GM21367 (cell line): ENCODE results near the gene RIOK1.
"Not testable (repeated sequence)": the region's sequence is repeated elsewhere in the genome, so short reads cannot be mapped to it uniquely, and the experiment has no call there.

ENCODE experiments used
- ATAC-seq: cut with Tn5 transposase; IDR thresholded peaks from one replicate; pipeline ENCODE4 v1.9.1; 2021; ENCODE audit not compliant: unreplicated experiment

Gene RIOK1

DNA sequence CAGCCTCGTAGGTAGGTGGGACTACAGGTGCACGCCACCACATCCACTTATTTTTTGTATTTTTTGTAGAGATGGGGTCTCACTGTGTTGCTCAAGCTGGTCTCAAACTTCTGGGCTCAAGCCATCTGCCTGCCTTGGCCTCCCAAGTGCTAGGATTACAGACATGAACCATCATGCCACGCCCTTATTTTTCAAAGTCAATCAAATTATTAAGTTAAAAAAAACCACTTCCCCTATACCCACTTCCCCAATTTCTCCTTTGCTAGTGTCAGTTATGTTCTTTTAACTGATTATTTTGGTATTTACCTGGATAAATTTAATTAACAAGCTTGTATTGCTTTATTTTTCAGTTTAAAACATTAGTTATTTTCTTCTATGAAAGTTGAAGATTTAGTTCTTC lies 49.6 kb downstream of the RIOK1 start:
- ATAC-seq: no peak

DNA sequence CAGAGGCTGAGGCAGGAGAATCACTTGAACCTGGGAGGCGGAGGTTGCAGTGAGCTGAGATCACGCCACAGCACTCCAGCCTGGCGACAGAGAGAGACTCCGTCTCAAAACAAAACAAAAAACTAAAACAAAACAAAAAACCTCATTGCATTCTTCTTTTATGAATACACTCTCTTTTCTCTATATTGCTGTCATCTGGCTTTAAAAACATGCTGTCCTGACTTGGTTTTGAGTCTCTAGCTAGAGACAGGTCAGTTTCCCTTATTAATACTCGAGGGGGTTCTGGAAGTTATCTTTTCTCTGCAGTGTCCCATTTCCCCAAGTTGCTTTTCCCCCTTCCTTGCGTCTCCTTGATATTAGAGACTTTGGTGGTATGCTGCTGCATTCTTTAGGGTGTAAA lies 50.9 kb downstream of the RIOK1 start:
- no peak for ATAC-seq

DNA sequence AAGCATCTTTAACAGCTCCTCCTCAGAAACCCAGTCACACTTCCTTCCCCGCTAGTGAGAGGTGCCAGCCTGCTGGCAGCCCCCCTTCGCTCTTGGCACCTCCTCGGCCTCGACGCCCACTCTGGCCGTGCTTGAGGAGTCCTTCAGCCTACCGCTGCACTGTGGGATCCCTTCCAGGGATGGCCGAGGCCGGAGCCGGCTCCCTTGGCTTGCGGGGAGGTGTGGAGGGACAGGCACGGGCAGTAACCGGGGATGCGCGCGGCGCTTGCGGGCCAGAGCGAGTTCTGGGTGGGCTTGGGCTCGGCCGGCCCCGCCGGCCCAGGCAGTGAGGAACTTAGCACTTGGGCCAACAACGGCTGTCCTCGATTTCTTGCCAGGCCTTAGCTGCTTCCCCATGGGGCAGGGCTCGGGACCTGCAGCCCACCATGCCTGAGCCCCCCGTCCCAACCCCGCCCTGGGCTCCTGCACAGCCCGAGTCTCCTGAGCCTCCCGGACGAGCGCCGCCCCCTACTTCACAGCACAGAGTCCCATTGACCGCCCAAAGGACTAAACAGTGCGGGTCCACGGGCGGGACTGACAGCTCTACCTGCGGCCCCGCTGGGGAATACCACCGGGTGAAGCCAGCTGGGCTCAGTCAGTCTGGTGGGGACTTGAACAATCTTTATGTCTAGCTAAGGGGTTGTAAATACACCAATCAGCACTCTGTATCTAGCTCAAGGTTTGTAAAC lies 51.6 kb downstream of the RIOK1 start:
- no peak for ATAC-seq

DNA sequence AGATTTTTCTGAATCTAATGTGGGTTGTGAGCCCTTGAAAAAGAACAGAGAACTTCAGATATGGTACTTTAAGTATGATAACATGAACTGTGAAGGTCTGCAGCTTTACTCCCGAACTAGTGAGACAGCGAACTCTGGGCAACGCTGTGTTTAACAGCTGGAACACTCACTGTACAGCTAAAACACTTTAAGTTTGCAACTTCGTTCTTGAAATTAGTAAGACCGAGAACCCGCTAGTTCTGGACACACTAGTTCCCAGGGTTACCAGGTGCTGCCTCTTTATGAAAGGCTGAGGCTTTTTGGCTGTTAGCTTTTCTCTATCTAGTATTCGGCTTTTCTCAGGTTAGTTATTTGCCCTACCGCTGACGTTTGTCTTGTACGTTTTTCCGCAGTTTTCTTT lies 52.9 kb downstream of the RIOK1 start:
- ATAC-seq: no peak

DNA sequence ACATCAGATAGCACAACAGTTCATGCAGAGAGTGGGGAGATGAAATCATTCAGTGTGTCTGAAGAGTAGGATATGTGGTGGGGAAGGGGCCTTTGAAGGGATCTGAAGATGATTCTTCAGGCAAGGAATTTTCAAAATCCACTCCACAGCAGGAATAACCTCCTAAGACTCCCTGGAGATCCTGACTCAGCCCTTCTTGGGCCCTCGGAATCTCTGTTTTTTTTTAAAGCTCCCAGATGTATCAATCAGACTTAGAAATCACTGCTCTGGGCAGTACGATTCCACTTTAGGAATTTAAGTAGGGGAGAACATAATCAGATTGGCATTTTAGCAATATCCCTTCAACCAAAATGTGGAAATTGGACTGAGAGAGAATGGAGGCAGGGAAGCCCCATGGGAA lies 55.5 kb downstream of the RIOK1 start:
- no peak for ATAC-seq

DNA sequence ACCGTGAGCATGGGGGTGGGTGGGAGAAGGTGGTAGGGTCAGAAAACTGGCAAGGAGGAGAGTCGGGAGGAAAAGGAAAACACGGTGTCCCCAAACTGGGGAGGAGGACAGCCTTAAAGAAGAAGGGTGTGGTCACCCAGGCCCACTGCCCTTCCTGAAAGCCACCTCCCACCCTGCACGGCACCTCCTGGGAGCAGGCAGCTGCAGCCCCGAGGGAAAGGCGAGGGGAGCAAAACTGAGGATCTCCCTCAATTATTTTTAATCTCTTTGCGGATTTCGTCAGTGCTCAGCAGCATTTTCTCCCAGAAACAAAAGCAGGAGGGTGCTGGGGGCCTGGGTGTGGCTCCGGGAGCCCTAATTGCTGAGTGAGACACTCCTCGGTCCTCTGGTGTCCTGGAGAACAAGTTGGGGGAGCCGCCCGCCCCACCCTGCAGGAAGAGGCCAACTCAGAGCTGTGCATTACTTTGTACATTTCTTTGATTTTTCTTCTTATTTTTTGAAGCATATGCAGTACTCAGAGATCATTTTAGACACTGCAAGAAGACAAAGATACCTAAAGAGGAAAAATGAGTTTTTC lies 56.4 kb downstream of the RIOK1 start:
- no peak for ATAC-seq

DNA sequence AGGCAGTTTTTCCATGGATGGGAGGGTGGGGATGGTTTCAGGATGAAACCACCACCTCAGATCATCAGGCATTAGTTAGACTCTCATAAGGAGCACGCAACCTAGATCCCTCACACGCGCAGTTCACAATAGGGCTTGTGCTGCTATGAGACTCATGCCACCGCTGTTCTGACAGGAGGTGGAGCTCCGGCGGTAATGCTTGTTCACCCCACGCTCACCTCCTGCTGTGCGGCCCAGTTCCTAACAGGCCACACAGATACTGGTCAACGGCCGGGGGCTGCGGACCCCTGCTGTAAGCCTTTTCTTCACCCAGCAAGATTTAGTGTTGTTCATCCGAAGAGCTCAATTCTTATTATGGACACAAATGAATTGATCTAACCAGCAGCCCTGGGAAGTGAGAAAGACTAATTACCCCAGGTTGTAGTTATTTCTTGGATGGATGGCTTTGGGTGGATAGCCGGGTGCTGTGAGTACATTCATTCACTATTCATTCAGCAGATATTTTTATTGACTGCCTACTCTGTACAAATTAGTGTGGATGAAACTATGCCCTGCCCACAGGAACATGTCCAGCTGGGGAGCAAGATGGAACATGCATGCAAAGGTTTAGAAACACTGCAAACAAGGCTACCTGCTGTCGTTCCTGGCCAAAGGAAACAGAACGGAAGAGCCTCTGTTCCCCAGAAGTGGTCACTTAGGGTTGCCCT lies 57.2 kb downstream of the RIOK1 start:
- no peak for ATAC-seq

DNA sequence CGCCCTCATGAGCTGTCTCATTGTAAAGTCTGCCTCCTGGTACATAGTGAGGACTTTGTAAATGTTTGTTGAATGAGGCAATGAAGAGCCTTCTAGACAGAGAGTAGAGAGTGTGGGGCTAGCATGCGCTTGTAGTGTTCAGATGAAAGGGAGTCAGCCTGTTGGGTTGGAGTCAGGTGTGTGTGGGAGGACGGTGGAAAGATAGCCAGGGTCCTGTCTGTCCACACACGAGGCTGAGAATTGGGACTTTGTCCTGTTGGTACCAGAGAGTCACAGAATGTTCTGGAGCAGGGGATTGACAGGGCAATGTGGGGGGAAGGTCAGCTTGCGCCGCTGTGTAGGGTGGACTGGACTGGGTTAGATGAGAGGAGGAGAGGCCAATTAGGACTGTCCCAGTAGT lies 58.6 kb downstream of the RIOK1 start:
- no peak for ATAC-seq

DNA sequence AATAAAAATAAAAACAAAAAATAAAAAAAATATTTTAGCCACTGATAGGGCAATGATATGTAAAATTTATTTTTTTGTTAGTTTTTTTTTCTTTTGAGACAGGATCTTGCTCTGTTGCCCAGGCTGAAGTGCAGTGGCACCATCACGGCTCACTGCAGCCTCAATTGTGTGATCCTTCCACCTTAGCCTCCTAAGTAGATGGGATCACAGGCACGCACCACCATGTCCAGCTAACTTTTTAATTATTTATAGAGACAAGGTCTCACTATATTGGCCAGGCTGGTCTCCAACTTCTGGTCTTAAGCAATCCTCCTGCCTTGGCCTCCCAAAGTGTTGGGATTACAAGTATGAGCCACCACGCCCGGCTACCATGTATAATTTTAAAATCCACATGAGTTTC lies 59.4 kb downstream of the RIOK1 start:
- no peak for ATAC-seq

DNA sequence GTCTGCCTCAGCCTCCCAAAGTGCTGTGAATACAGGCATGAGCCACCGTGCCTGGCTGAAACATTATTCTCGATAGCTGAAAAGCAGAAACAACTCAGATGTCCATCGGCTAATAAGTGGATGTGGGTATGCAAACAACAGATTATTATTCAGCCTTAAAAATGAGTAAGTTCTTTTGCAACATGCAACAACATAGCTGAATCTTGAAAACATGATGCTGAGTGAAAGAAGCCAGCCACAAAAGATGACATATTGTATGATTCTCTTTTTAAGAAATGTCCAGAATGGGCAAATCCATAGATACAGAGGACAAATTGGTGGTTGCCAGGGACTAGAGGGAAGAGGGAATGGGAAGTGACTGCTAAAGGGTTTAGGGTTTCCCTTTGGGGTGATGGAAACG lies 61.7 kb downstream of the RIOK1 start:
- no peak for ATAC-seq

DNA sequence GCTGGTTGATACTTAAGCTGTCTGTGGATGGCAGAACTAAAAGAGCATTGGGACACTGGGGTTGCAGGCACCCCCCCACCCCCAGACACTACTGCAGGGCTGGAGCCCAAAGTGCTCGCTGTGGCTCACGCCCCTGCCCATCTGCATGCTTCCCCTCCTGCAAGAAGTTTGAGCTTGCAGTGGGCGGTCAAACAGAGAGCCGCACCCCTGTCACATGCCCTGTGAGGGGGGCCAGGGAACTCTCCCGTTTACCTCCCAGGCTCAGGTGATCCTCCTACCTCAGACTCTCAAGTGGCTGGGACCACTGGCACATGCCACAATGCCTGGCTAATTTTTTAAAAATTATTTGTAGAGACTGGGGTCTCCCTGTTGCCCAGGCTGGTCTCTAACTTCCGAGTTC lies 63.3 kb downstream of the RIOK1 start:
- no peak for ATAC-seq

DNA sequence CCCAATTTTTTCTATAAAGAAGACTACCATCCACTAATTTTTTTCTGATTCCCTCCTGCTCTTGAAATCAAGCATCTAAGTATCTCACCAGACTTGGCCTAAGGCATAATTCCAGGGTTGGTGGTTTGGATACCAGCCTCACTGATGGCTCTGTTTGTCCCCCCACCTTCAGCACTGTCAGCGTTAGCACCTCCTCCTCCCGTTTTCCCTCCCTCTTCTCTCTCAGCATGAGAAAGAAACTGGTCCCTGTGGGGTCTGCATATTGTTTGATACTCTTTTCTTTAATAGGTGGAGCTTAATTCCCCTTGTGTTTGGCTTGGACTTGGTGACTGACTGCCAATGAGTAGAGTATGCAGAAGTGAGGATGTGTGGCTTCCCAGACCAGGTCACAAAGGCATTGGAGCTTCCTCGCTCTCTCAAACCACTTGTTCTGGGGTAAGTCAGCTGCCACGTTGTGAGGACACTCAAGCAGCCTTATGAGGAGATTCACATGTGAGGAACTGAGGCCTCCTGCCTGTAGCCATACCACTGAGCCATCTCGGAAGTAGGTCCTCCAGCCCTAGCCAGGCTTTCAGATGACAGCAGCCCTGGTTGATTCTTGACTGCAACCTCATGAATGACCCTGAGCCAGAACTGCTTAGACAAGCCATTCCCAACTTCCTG lies 65.2 kb downstream of the RIOK1 start:
- ATAC-seq: no peak

DNA sequence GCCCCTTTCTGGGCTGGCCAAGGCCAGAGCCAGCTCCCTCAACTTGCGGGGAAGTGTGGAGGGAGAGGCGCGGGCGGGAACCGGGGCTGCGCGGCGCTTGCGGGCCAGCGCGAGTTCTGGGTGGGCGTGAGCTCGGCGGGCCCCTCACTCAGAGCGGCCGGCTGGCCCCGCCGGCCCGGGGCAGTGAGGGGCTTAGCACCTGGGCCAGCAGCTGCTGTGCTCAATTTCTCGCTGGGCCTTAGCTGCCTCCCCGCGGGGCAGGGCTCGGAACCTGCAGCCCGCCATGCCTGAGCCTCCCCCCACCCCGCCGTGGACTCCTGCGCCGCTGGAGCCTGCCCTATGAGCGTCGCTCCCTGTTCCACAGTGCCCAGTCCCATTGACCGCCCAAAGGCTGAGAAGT lies 66.7 kb downstream of the RIOK1 start:
- not testable (repeated sequence) for ATAC-seq

DNA sequence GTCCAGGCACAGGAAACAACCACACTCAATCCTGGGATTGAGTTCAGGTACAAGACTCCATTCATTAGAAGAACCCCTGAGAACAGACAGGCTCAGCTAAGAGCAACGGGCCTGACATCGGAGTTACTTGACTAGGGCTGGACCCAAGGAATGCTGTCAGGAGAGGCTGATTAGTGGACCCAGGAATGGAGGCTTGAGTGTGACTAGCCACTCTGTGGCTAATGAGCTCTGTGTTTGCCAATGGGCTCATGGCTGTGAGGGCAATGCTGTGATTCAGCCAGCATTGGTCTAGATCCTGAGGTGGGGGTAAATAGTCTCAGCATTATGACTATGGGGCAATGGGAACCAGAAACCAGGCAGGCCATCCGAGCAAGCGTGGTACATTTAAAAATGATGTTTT lies 71.8 kb downstream of the RIOK1 start:
- no peak for ATAC-seq

DNA sequence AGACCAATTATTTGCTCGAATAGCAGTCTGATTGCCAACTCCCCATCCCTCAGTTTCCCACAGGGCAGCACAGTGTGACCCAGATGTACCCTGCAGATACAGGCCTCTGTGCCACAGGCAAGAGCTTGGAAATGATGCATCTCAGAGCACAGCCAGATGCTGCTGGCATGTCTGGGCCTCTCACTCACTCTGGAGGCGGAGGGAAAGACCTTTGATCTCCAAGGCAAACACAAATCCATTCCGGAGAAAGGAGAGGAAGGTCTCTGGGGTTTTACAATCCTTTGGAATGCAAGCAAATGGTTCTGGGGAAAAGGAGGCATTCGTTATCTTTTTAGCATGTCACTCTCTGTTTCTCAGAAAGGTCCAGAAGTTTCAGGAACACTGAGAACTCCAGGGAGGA lies 74.2 kb downstream of the RIOK1 start:
- no peak for ATAC-seq

DNA sequence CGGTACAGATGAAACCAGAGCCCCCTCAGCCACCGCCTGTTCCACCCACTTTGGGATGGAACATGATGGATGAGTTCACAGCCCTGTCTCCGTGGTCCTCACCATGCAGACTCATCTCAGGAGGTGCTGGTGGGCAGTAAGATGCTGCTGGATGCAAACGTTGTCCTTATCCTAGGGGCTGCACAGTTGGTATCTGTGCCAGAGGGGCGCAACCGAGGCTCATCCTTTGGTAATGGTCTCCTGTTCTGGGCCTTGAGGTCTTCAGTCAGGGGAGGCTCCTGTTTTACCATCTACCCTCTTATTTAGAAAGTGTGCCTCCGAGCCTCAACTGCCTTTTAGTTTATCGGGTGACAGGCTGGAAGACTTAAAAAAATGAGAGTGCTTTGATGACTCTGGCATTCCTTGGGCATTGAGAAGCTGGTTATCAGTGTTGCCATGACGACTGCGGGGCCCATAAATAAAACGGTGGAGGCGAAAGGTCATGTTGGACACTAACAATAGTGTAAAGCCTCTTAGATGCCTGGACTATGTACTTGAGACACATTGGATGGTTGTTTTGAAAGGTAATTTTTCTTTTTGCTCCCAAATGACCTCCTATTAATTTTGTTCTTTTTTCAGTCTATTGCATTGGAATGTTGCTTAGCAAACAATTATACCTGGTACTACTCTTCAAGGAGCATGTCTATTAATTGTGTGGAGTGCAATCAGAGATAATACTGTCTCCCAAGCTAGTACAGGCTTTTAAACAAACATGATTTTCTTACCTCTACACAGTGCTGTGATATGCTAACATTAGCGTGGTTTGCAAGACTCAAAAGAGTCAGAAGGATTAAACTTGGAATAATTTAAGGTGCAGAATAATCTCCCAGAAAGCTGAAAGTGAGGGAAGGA lies 77.6 kb downstream of the RIOK1 start:
- no peak for ATAC-seq
